ENCODE measurements around the gene WNT11.

- no peak for TF ChIP-seq CTCF (conservative IDR thresholded peaks at IDR 0.05)
- no peak for TF ChIP-seq EZH2 (IDR thresholded peaks at IDR 0.05; ENCODE audit: low read depth)
These were observed 11.4 kb upstream of the WNT11 start for GRCh38 chr11:76217653-76218160.

All from PC-9 (cell line).